HG03521 (cell line): ENCODE data around the gene CTSS.
"Not testable (repeated sequence)": the region's sequence is repeated elsewhere in the genome, so short reads cannot be mapped to it uniquely, and the experiment has no call there.

Experiments used
- ATAC-seq: cut with Tn5 transposase; IDR thresholded peaks from one replicate; pipeline ENCODE4 v1.9.1; 2021; ENCODE audit warnings: mild to moderate bottlenecking, moderate library complexity; ENCODE audit not compliant: unreplicated experiment

CTSS gene

GRCh38 chr1:150765296-150765976, at the start of gene CTSS:
CTSS (minus strand) TSS chr1:150765778; CDS start chr1:150764763, 1,015 bp downstream.
- peak; percentile 69 for ATAC-seq

DNA sequence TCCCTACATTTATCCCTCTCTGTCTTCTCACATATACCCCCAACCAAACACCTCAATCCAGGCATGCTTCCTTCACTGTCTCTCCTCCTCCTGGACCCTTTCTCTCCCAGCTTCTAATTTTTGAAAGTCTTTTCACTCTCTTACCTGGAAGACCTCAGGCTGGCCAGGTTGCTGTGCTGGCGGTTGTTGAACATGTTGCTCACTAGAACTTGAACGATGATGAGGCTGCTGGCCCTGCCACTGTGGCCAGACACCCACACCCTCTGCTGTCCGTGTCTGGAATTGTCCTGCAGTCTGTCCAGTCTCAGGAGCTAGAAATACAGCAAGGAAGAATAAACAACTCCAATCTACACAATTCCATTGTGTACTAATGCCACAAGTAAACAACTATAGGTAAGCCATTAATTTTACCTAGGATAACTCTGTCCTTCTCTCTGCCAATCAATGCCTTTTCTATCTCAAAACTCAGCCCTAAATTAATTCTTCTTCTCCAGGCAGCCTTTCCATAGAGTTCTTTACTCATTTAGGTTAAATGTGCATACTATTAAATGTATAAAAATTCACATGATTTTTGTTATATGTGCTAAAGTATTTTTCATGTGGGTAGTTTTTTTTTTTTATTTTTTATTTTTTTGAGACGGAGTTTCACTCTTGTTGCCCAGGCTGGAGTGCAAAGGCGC, 47.6 kb upstream of the CTSS start:
- no peak for ATAC-seq

DNA sequence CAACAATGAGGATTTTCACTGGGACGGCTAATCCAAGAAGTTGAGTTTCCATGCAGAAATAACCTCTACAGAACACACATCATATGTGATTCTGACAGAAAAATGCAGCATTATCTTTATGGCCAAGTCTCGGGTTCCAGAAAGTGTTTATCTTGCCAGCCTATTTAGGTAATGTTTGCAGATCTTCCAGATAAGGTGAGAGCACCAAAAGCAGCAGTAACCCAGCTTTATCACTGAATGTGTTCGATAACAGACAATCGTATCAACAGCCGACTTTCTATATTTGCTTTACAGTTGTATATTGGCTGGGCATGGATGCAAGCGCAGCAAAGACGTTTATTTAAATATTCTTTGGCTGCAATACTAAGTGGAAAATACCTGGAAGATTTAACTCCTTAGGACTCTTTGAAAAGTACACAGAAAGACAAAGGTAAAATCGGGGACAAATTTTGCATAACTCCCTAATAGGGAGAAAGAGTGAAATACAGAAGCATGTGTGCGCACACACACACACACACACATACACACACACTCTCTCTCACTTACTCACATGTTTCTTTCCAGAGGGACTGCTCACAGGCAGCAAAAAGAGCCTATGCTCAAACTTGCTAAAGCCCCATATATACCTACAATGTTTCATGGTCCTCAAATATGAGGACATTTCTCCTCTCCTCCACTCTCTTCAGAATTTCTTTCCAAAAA, 45.5 kb upstream of the CTSS start:
- ATAC-seq = no peak

GRCh38 chr1:150809651-150810050, 44.1 kb upstream of the CTSS start:
- ATAC-seq = no peak

DNA sequence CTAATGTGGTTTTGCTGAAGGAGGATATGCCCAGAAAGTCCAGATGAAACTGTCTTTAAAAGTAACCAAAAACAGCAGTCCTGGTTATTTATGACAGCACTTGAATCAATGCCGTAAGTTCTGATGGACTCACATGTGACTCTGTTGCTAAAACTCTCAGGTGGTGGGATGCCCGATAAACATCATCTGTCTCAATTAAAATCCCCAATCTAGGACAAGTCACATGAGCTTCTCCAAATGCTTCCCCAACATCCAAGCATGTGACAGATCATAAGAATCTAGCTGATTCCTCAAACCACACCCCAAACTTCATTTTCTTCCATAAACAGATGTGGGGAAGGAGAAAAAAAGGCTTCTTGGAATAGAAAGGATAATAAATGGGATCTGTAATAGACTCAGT, 43.3 kb upstream of the CTSS start:
- no peak for ATAC-seq

DNA sequence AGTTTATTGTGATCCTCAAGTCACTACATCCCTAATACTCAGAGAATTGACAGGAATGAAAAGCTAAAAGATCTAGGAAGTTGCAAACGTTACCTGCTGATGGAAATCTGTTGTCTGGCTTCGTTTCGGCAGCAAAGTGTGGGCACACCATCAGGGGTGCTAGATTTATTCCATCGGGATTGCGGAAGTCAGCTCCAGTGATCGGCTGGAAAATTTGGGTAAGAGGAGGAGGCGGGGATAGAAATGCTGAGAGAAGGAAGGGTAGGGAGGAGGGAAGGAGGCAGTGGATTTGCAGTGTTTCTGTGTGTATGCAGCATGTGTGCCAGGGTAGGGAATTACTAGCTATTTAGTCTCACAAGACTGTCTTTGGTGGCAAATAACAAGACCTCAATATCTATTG, 42.5 kb upstream of the CTSS start, which contains the start of gene CTSK:
TSS of gene CTSK (minus strand) at position 140 of the 400 bp plus-strand sequence. CDS start 1,455 bp downstream, outside the sequence.
- no peak for ATAC-seq

GRCh38 chr1:150807249-150808023, 41.9 kb upstream of the CTSS start:
- ATAC-seq = no peak

GRCh38 chr1:150805899-150806298, 40.3 kb upstream of the CTSS start:
- ATAC-seq = no peak

DNA sequence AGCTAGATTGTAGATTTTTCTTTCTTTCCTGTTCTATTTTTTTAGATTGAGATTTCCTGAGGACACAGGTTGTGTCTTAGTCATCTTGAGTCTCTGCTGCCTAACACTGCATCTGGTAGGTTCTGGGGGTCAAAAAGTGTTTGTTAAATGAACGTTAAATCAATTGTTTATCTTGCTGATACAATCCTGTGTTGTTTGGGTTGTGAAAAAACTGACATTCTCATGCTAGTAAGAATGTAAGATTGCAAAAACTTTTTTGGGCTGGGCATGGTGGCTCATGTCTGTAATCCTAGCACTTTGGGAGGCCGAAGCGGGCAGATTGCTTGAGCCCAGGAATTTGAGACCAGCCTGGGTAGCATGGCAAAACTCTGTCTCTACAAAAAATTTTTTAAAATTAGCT, 39.1 kb upstream of the CTSS start:
- no peak for ATAC-seq

GRCh38 chr1:150799089-150799488, 33.5 kb upstream of the CTSS start:
- no peak for ATAC-seq

DNA sequence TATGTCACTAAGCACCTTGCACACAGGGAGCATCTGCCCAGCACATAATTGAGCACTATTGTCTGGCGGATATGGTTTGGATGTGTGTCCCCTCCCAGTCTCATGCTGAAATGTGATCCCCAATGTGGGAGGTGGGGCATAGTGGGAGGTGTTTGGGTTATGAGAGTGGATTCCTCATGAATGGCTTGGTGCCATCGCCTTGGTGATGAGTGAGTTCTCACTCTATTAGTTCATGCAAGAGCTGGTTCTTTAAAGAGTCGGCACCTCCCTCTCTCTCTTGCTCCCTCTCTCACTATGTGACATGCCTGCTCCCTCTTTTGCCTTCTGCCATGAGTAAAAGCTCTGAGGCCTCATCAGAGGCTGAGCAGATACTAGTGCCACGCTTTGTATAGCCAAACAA, 32.9 kb upstream of the CTSS start:
- no peak for ATAC-seq

DNA sequence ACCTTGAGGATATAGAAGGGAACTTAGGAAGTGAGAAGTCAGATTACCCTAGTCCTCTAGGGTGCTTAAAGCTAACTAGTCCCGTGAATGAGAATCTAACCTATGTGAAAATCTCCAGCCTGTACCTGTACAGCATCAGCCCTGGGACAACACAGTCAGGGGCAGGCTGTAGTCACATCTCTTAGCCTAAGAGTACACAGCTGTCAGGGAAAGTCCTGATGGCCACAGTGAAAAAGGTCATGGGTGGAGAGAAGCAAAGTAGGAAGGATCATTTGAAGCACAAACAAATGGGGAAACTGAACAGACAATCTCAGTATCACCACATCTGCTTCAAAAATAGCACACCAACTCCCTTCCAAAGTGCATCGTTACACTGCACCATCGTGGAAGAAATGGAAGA, 30.8 kb upstream of the CTSS start:
- no peak for ATAC-seq

DNA sequence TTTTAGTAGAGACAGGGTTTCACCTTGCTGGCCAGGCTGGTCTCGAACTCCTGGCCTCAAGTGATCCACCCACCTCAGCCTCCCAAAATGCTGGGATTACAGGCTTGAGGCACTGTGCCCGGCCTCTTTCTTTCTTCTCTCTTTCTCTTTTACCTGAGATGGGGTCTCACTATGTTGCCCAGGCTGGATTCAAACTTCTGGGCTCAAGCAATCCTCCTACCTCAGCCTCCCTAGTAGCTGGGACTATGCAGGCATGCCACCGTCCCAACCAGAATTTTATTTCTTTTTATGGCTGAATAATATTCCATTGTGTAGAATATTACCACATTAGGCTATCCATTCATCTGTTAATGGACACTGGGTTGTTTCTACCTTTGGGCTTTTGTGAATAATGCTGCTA, 28.2 kb upstream of the CTSS start:
- ATAC-seq = not testable (repeated sequence)

- ATAC-seq = no peak
These were observed 27.6 kb upstream of the CTSS start for GRCh38 chr1:150793221-150793620.

DNA sequence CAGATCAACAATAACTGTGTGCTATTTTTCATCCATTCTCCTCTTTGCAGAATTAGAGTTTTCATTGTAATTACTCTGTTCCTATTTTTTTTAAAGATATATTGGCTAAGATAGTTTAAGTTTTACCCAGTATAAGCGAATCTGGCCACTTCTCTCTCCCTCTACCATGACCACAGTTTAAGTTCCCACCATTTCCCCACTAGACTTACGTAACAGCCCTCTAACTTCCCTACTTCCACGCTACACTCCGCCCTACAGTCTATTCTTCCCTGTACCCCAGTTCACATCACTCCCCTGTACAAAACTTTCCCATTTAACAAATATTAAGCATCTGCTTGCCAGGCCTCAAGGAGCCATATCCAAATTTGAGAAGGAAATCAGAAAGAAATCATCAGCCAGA, 26.0 kb upstream of the CTSS start:
- ATAC-seq = no peak

DNA sequence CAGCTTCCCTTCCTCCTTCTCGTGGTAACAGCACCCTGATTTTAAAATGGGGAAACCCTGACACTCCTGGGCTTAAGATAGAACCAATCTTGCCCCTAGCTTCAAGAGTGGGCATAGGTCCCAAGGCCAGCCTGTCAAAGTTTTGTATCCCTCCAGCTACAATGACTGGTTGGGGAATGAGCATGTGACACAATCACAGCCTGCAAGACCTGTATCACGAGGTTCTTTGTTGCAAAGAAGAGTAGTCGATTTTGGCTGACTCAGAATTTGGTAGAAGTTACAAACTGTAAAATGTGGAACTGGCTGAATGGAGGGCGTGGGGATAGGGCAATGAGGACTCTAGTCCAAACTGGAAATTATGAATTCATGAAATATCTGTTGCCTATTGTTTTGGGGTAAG, 23.8 kb upstream of the CTSS start:
- ATAC-seq = no peak

- ATAC-seq = no peak
These were observed 23.4 kb upstream of the CTSS start for GRCh38 chr1:150788946-150789345.

DNA sequence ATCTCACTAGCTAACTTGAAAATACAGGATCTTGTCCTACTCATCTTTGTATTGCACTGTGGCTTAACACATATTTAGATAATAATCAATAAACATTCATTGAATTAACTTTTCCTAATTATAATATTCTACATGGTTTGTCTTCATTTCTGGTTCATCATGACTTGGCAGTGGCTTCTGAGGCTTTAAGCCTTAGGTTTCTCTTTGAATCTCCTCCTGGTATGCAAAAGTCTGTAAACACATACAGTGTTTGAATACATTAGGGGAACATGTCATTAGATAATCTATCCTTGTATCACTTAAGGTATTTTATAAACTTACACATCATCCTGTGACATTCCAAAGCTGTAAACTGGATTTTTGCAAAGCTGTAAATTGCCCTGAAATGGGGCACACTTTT, 21.9 kb upstream of the CTSS start:
- no peak for ATAC-seq

GRCh38 chr1:150780510-150780909, 14.9 kb upstream of the CTSS start:
- ATAC-seq = no peak

DNA sequence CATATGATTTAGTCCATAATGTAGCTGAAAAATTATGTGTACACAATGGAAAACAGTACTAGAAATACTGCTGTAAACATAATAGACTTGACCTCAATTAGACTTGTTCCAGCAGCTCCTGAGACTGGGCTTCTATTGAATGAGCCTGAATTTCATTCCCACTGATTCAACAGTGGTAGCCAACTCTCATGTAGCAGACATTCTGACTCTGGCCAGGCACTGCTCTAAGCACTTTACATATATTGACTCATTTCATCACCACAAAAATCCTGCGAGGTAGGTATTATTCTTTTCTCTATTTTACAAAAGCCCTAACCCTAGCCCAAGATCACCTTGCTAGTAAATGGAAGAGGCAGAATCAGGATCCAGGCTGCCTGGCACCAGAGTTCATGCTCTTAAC, 12.8 kb upstream of the CTSS start:
- ATAC-seq = no peak

- no peak for ATAC-seq
These were observed 12.0 kb upstream of the CTSS start for GRCh38 chr1:150777544-150777943.
